ENCODE results near the gene YIF1A.

- TF ChIP-seq CTCF (IDR thresholded peaks at IDR 0.05) = no peak
- TF ChIP-seq POLR2A (IDR thresholded peaks at IDR 0.05) = no peak
Measured at GRCh38 chr11:66265531-66266377, 23.2 kb downstream of the YIF1A start.

Measured in transverse colon (tissue), 3 donors.